Mesothelial cell of epicardium (in vitro differentiated cells): ENCODE measurements around the gene GAL3ST2. TPM values are rescaled to one million over a fixed set of nuclear protein-coding genes. Genes with fewer than 3 reads are reported as not detected.

Source experiments
- DNase-seq, 2 experiments: peaks; one replicate each; pipeline ENCODE4 v3.0.0; 2021; ENCODE audit warnings: low spot score in 2 of 2; ENCODE audit not compliant: unreplicated experiment in 2 of 2
- H3K27ac Mint-ChIP-seq: 2 replicates; pipeline ENCODE4 v1.8.0; 2021; ENCODE audit warnings: mixed read lengths
- H3K27me3 Mint-ChIP-seq: 2 replicates; pipeline ENCODE4 v1.8.0; 2021; ENCODE audit warnings: low read depth, mixed read lengths
- H3K36me3 Mint-ChIP-seq: 2 replicates; pipeline ENCODE4 v1.8.0; 2021; ENCODE audit warnings: mixed read lengths
- H3K4me1 Mint-ChIP-seq: 2 replicates; pipeline ENCODE4 v1.8.0; 2021; ENCODE audit warnings: mixed read lengths
- H3K4me3 Mint-ChIP-seq: 2 replicates; pipeline ENCODE4 v1.8.0; 2021; ENCODE audit warnings: mild to moderate bottlenecking, moderate library complexity, mixed read lengths
- H3K9me3 Mint-ChIP-seq: 2 replicates; pipeline ENCODE4 v1.8.0; 2021; ENCODE audit warnings: mixed read lengths
- CTCF ChIP-seq: fragments of 200-600 bp; sonication (generic); IDR thresholded peaks from one replicate; pipeline ENCODE4 v1.5.0; 2021; ENCODE audit warnings: antibody characterized with exemption; ENCODE audit not compliant: unreplicated experiment
- total RNA-seq: library from RNA; stranded (reverse); gene quantifications from 3 replicates; pipeline ENCODE4 v1.2.1, GENCODE V29; 2021

Gene GAL3ST2
- total RNA-seq, 1 donor from 2014 or later, result 1.1 TPM

GRCh38 chr2:241743620-241744019, 33.0 kb upstream of the GAL3ST2 start:
- H3K4me3 Mint-ChIP-seq, result no peak overlapping the region

GRCh38 chr2:241744028-241744754, 32.4 kb upstream of the GAL3ST2 start:
- no peaks in the 10 kb centered on the region for H3K27me3 Mint-ChIP-seq

More at GRCh38 chr2:241743620-241744019, 33.0 kb upstream of the GAL3ST2 start:
- DNase-seq, result no peak
- Mint-ChIP-seq H3K27me3 (no peaks in the 10 kb centered on the region), H3K9me3 (peaks cover 12% of the 10 kb centered on the region), H3K36me3 (peaks cover 31% of the 10 kb centered on the region), H3K27ac (no peak overlapping the region), H3K4me1 (no peaks in the 10 kb centered on the region)
- TF ChIP-seq CTCF, result no peak

GRCh38 chr2:241745276-241745675, 31.3 kb upstream of the GAL3ST2 start:
- Mint-ChIP-seq H3K4me3 (no peak overlapping the region), H3K27ac (no peak overlapping the region), H3K36me3 (peaks cover 42% of the 10 kb centered on the region), H3K27me3 (no peaks in the 10 kb centered on the region), H3K9me3 (peaks cover 12% of the 10 kb centered on the region), H3K4me1 (no peaks in the 10 kb centered on the region)
- TF ChIP-seq CTCF, result no peak
- DNase-seq, result no peak

More at GRCh38 chr2:241744028-241744754, 32.4 kb upstream of the GAL3ST2 start:
- Mint-ChIP-seq H3K9me3 (peaks cover 12% of the 10 kb centered on the region), H3K4me3 (no peak overlapping the region), H3K4me1 (no peaks in the 10 kb centered on the region), H3K36me3 (peaks cover 37% of the 10 kb centered on the region), H3K27ac (no peak overlapping the region)
- TF ChIP-seq CTCF, result no peak
- DNase-seq, result no peak

- no peak for DNase-seq
- TF ChIP-seq CTCF, result no peak
- Mint-ChIP-seq H3K27ac (no peak overlapping the region), H3K4me1 (no peaks in the 10 kb centered on the region), H3K27me3 (no peaks in the 10 kb centered on the region), H3K36me3 (peaks cover 42% of the 10 kb centered on the region), H3K9me3 (peaks cover 12% of the 10 kb centered on the region), H3K4me3 (no peak overlapping the region)
Observed at GRCh38 chr2:241746084-241746483, 30.5 kb upstream of the GAL3ST2 start.

GRCh38 chr2:241748468-241749256, 28.0 kb upstream of the GAL3ST2 start:
- TF ChIP-seq CTCF, result no peak
- H3K4me1 Mint-ChIP-seq, result no peaks in the 10 kb centered on the region
- no peak overlapping the region for H3K4me3 Mint-ChIP-seq
- no peak overlapping the region for H3K27ac Mint-ChIP-seq
- DNase-seq, result no peak
- peaks cover 12% of the 10 kb centered on the region for H3K9me3 Mint-ChIP-seq
- peaks cover 46% of the 10 kb centered on the region for H3K36me3 Mint-ChIP-seq
- no peaks in the 10 kb centered on the region for H3K27me3 Mint-ChIP-seq
